Vagina (tissue), 2 donors: ENCODE results near the gene PIEZO2.

Experiments
- POLR2A ChIP-seq, 2 donors: fragments of 450-650 bp; IDR thresholded peaks; one replicate each; pipeline ENCODE4 v1.6.1; 2017; ENCODE audit warnings: antibody characterized with exemption in 2 of 2, mild to moderate bottlenecking in 2 of 2, moderate library complexity in 2 of 2
- TF ChIP-seq, protein P1 (sequence below), 3 experiments: fragments of 450-650 bp in 2 of 3; fragments of 200-600 bp in 1 of 3; sonication (generic) in 1 of 3; IDR thresholded peaks; one replicate each; pipeline ENCODE4 v1.5.1; 2017 to 2019; ENCODE audit warnings: antibody characterized with exemption in 3 of 3, mild to moderate bottlenecking in 2 of 3, moderate library complexity in 2 of 3

DNA sequence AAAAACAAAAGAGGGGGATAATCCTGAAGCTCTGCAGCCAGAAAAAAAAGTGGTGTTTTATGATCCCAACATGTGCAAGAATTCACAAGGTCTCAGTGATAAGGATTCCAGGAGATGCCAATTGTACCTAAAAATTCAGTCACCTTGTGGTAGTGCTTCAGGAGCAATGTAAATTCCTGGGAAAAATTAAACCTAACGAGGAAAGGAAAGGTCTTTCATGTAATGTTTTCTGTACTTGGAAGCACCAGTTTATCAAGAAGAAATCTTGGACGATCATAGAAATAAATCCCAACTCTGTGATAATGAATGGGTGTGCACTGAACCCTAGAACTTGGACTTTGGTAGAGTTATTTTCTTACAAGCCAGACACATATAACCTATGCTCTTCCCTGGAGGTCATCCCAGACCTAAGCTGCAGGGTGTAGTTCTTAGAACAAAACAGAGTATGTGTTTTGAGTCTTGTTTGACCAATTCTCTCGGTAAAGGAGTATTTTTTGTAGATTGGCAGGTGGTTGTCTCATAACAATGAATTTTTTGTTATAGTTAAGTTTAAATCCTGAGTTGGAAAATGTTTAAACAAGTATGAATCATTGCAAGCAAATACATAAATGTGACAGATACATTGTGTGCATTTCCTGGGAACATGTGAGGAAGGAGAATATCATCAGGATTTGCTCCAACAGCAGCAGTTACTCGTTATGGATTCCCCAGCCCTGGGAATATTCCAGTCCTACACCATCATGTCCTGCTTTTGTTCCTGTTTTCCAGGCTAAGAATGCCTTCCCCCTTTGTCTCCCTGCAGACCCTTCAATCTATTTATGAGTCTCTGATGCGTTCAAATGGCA is 399.0 kb downstream of the PIEZO2 start:
- TF ChIP-seq, protein P1, sequence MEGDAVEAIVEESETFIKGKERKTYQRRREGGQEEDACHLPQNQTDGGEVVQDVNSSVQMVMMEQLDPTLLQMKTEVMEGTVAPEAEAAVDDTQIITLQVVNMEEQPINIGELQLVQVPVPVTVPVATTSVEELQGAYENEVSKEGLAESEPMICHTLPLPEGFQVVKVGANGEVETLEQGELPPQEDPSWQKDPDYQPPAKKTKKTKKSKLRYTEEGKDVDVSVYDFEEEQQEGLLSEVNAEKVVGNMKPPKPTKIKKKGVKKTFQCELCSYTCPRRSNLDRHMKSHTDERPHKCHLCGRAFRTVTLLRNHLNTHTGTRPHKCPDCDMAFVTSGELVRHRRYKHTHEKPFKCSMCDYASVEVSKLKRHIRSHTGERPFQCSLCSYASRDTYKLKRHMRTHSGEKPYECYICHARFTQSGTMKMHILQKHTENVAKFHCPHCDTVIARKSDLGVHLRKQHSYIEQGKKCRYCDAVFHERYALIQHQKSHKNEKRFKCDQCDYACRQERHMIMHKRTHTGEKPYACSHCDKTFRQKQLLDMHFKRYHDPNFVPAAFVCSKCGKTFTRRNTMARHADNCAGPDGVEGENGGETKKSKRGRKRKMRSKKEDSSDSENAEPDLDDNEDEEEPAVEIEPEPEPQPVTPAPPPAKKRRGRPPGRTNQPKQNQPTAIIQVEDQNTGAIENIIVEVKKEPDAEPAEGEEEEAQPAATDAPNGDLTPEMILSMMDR (IDR thresholded peaks at IDR 0.05): no peak
- no peak for TF ChIP-seq POLR2A (IDR thresholded peaks at IDR 0.05)
